Astrocyte of the spinal cord (primary cell): ENCODE data around the gene PRRT4.

Experiments used
- DNase-seq: peaks from one replicate; pipeline ENCODE4 v3.0.0; 2011; ENCODE audit warnings: low read depth, low spot score
- H3K4me3 ChIP-seq: 2 replicates; pipeline ENCODE4 v1.5.1; 2011; ENCODE audit warnings: low read depth, mild to moderate bottlenecking, low read length, moderate library complexity
- in situ Hi-C: cut with HindIII; loops from 2 replicates; pipeline ENCODE4 v1.10.0; 2017; ENCODE audit warnings: low sequenced_read_pairs
- TF ChIP-seq, protein P1 (sequence below): IDR thresholded peaks from 2 replicates; pipeline ENCODE4 v1.5.1; 2012; ENCODE audit warnings: low read depth, mild to moderate bottlenecking, low read length, inconsistent platforms

PRRT4 gene

DNA sequence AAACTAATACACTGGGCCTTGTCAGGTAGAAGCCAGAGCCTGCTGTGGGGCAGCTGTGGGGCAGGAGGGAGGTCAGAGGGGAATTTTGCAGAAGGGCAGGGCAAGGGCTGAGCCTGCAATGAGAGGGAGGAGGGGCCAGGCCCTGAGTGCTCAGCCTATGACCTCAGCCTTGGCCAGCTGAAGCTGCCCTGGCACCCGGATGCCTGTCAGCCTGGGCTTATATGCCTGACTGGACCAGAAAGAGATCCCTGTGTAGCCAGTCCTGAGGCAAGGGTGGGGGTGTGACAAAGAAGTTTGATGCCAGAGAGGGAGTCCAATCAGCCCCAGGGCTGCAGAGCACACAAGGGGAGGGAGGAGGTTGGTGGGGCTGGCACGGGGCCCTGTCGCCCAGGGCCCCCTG, 22.3 kb upstream of the PRRT4 start:
- no peak overlapping the region for H3K4me3 ChIP-seq
- in situ Hi-C loops: no loop called here
- TF ChIP-seq, protein P1, sequence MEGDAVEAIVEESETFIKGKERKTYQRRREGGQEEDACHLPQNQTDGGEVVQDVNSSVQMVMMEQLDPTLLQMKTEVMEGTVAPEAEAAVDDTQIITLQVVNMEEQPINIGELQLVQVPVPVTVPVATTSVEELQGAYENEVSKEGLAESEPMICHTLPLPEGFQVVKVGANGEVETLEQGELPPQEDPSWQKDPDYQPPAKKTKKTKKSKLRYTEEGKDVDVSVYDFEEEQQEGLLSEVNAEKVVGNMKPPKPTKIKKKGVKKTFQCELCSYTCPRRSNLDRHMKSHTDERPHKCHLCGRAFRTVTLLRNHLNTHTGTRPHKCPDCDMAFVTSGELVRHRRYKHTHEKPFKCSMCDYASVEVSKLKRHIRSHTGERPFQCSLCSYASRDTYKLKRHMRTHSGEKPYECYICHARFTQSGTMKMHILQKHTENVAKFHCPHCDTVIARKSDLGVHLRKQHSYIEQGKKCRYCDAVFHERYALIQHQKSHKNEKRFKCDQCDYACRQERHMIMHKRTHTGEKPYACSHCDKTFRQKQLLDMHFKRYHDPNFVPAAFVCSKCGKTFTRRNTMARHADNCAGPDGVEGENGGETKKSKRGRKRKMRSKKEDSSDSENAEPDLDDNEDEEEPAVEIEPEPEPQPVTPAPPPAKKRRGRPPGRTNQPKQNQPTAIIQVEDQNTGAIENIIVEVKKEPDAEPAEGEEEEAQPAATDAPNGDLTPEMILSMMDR: no peak
- no peak for DNase-seq

GRCh38 chr7:128381161-128381821, 19.8 kb upstream of the PRRT4 start:
- in situ Hi-C loops: no loop called here
- H3K4me3 ChIP-seq: no peak overlapping the region
- TF ChIP-seq, protein P1: peak; percentile 70
- no peak for DNase-seq

- TF ChIP-seq, protein P1: no peak
- H3K4me3 ChIP-seq: no peak overlapping the region
- DNase-seq: no peak
- in situ Hi-C loops: no loop called here
These were observed 19.1 kb upstream of the PRRT4 start for GRCh38 chr7:128380483-128381106.

GRCh38 chr7:128379900-128380479, 18.5 kb upstream of the PRRT4 start:
- TF ChIP-seq, protein P1: no peak
- H3K4me3 ChIP-seq: no peak overlapping the region
- in situ Hi-C loops: no loop called here
- no peak for DNase-seq

DNA sequence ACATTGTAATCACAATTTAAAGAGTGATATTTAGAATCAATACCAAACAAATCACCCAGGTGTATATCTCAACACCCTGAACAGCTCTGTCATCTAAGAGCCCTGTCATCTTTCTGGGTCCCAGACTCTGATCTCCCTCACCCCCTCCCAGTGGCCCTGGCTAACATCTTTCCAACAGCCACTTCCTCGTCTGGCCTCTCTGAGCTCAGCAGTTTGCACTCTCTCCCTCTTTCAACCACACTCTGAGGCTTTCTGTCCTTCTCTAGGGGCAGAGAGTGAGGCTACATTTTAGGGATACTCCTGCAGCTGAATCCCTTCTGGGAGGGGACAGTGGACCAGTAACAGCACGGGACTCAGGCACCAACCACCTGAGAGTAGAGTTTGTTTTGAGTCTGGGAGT, 17.1 kb upstream of the PRRT4 start:
- no peak for DNase-seq
- no peak overlapping the region for H3K4me3 ChIP-seq
- TF ChIP-seq, protein P1: no peak
- in situ Hi-C loops: no loop called here

DNA sequence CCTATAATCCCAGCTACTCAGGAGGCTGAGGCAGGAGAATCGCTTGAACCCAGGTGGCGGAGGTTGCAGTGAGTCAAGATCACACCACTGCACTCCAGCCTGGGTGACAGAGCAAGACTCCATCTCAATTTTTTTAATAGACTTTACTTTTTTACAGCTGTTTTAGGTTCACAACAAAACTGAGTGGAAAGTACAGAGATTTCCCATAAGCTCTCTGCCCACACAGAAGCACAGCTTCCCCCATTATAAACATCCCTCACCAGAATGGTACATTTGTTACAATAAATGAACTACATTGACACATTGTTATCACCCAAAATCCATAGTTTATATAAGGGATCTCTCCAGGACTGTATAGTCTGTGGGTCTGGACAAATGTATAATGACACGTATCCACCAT, 14.6 kb upstream of the PRRT4 start:
- H3K4me3 ChIP-seq: no peak overlapping the region
- TF ChIP-seq, protein P1: no peak
- in situ Hi-C loops: no loop called here
- no peak for DNase-seq
